ENCODE results near the gene USP4.

The USP4 gene

DNA sequence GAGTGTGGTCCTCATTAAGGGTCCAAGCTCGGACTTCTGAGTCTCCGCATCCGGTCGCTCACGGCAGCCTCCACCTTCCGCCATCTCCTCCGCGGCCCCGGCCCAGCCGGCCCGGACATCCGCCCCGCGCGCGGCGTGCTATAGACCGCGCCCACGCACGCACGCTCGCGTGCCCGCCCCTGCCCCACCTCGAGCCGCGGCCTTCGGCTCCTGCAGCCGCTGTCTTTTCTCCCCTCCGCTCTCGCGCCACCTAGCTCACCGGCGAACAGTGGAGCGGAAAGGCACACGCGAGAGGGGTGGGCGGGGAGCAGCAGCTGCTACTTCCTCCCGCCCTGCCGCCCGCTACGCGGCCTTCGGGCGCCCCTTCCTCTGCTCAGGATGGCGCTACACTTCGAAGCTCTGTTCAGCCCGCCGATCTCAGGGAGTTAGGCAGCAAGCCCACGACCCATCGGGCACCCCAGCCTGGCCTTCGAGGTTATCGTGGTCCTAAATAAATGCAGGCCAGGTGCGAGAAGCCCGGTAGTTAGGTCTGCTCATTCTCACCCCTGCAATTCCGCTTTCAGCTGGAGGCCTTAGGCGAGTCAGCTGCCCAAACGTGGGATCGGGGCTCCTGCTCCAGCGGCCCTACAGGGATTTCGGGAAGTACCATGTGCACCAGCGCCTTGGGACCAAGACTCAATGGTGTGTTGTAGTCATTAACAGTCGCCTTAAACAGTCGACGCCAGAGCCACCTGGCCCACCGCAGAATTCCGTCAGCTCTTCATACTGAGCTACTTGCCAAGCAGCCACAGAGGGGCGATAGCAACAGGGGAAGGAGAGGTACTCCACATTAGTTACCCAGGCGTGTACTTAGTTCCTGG, at the start of gene USP4:
Gene USP4 (minus strand): TSS at position 113 of the 860 bp plus-strand sequence. CDS start 29 bp downstream, at position 84.
- peak; percentile 63 for TF ChIP-seq CTCF (IDR thresholded peaks at IDR 0.05; ENCODE audit: low read depth, low read length, missing control alignments)
- peak; percentile 62 for DNase-seq (ENCODE audit: low read depth)
- H3K4me3 ChIP-seq (ENCODE audit: low read depth, low read length): peak within 1 kb of the TSS; percentile 85
- in situ Hi-C loops (cut with HindIII; ENCODE audit: low sequenced_read_pairs): no loop called here

- no peak for DNase-seq (ENCODE audit: low read depth)
- TF ChIP-seq CTCF (IDR thresholded peaks at IDR 0.05; ENCODE audit: low read depth, low read length, missing control alignments): no peak
- no peak overlapping the region for H3K4me3 ChIP-seq (ENCODE audit: low read depth, low read length)
- in situ Hi-C loops (cut with HindIII; ENCODE audit: low sequenced_read_pairs): no loop called here
Measured at GRCh38 chr3:49389297-49389696, 49.4 kb upstream of the USP4 start.

- TF ChIP-seq CTCF (IDR thresholded peaks at IDR 0.05; ENCODE audit: low read depth, low read length, missing control alignments): no peak
- DNase-seq (ENCODE audit: low read depth): no peak
- H3K4me3 ChIP-seq (ENCODE audit: low read depth, low read length): no peak overlapping the region
- in situ Hi-C loops (cut with HindIII; ENCODE audit: low sequenced_read_pairs): no loop called here
Measured at GRCh38 chr3:49388289-49388820, 48.5 kb upstream of the USP4 start.

GRCh38 chr3:49387721-49388120, 47.9 kb upstream of the USP4 start:
- in situ Hi-C loops (cut with HindIII; ENCODE audit: low sequenced_read_pairs): no loop called here
- DNase-seq (ENCODE audit: low read depth): no peak
- no peak overlapping the region for H3K4me3 ChIP-seq (ENCODE audit: low read depth, low read length)
- no peak for TF ChIP-seq CTCF (IDR thresholded peaks at IDR 0.05; ENCODE audit: low read depth, low read length, missing control alignments)

- H3K4me3 ChIP-seq (ENCODE audit: low read depth, low read length): no peak overlapping the region
- TF ChIP-seq CTCF (IDR thresholded peaks at IDR 0.05; ENCODE audit: low read depth, low read length, missing control alignments): no peak
- in situ Hi-C loops (cut with HindIII; ENCODE audit: low sequenced_read_pairs): no loop called here
- DNase-seq (ENCODE audit: low read depth): no peak
Measured at GRCh38 chr3:49386056-49386756, 46.4 kb upstream of the USP4 start.

GRCh38 chr3:49385617-49386016, 45.8 kb upstream of the USP4 start:
- H3K4me3 ChIP-seq (ENCODE audit: low read depth, low read length): no peak overlapping the region
- in situ Hi-C loops (cut with HindIII; ENCODE audit: low sequenced_read_pairs): no loop called here
- no peak for TF ChIP-seq CTCF (IDR thresholded peaks at IDR 0.05; ENCODE audit: low read depth, low read length, missing control alignments)
- no peak for DNase-seq (ENCODE audit: low read depth)

Data from astrocyte of the cerebellum (primary cell).